Midbrain (tissue), 1 donor: ENCODE results near the gene KIAA1958.

Experiments
- DNase-seq: peaks from one replicate; lab custom pipeline; 2025; lab: John Stamatoyannopoulos, UW

The KIAA1958 gene

DNA sequence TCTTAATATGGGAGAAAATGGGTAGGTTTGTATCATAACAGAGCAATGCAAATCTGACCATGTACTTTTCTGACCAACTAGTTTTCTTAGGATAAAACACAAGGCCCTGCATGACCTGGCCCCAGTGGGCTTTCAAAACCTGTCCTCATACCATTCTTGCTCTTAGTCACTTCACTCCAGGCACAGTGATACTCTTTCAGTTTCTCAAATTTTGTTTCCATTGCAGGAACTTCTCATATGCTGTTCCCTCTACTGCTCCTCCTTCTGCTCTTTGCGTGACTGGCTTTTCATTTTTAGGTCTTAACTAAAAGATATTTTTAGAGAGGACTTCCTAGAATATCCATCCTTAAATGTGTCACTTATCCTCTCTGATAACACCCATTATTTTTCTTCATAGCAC is 118.9 kb downstream of the KIAA1958 start:
- DNase-seq: no peak

DNA sequence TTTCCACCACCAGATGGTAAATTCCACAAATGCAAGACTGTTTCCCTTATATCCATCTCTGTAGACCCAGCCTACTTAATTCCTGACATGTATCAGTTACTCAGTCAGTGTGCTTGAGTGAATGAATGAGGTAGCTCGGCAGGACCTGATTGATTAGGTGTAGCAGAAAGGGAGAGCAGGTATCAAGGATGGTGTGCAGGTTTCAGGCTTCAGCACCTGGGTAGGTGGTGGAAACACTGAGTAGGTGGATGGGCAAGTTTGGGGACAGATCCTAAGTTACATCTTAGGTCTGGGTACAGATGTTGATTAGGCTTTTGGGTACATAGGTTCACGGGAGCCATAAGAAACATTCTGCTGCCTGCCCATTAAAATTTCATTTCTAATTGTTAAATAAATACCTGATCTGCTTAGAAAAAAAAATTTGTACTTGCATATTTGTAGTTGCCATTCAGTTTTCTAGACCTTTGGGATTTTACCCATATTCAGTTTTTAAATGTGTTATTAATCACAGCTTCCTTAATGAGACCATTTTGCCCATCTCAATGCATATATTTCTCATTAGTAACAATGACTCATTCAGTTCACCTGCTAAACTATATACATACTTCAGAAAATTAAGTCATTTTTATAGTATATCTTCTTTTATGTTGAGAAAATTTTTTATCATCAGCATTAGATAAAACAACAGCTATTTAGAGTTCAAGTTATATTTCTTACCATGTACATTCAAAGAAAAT is 119.5 kb downstream of the KIAA1958 start:
- no peak for DNase-seq

DNA sequence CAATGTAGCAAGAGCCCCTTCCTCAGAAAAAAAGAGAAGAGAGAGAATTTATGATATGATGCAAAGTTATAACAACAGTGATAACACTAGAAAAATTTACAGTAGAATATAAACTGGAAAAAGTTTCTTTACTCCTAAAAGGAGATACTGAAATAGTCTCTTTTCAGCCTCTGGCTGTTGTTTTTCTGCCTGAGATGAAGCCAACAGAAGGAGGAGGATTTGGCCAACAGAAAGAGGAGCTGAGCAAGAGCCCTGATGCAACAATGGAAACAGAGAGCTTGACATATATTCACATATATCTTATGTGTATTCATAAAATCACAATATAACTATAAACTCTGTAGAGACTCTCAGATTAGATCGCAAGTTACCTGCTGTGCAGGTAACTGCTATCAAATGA is 122.2 kb downstream of the KIAA1958 start:
- DNase-seq: no peak

DNA sequence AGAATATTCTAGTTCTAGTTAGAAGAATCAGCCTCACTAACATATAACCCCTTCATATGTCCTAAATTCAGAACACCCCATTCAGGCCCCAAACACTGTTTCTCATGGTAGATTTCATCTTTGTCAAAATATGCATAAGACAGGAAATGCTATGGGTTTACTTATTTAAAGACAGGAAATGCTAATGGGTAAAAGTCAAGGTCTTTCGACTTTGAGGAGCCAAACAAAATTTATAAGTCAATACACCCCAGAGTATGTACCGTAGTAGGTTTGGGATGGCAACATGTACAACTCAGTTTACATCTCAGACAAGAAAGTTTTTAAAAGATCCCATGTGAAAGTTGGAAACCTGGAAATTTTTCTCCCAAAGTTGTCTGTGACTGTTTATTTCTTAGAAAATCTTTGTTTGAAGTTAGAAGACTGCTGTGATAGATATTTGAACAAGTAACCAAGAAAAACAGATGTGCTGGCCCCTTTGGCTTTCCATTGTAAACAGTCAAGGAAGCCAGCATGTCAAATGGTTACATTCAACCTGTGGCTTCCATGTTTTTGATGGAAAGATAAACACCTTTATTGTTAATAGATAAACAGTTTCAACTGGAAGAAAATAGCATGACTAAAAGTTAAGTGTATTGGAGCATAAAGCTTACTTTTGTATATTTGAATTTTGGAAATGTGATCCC is 129.1 kb downstream of the KIAA1958 start:
- no peak for DNase-seq

DNA sequence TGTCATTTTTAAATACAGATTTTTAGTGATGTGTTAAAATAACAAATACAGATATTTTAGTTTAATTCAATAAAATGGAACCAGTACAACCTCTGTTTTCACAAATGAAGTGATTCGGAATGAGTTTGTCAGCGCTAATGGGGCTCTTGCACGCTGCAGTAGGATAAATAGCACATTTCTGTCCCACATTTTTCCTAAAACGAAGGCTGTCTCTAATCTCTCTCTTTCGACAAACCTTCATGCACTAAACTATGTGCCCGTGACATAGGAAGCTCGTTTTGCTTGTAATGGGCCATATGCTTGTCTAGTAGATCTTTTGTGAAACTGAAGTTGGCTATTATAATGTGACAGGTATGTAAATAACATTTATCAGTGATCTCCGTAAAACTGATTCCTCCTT is 130.7 kb downstream of the KIAA1958 start:
- DNase-seq: no peak

DNA sequence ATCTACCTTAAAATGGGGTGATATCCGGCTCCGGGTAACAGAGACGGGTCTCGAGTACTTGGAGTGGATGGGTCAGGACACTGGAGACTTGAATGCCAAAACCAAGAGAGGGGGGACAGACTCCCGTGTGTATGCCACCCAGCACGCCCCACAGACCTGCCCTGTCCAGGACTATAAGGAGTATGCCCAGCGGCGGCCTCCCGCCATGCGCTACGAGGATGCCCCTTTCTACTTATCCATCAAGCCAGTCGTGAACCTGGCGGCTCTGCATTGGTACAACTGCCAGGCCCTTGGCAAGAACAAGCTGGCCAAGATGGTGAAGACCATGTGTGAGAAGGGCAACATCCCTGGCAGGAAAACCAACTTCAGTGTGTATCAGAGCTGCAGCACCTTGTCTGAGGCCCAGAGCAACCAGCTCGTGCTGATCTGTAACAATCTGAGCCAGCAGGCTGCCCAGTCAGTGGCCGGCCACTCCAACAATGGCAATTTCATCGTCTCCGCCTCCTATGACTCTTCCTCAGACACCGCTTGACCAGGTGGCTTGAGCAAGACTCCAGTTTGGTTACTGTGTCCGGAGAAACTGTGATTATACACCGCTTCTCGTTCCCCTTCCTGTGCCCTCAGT is 131.9 kb downstream of the KIAA1958 start:
- DNase-seq: no peak

DNA sequence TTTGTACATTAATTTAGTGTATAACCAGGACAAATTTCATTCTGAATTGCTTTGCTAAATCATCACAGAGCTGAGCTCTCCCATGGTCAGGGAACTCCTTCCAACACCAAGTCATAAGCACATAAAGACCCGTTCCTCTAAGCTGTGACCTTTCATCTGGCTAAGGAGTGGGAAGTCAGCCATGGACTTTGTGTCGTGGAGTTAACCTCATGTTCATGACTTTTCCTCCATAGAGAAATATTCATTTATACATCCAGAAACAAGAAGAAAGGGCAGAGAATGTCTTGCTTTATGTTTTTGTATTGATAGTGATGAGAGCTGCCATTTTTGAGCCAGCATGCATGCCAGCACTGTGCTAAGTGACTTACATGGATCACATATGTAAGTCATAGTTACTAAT is 133.8 kb downstream of the KIAA1958 start:
- DNase-seq: no peak

DNA sequence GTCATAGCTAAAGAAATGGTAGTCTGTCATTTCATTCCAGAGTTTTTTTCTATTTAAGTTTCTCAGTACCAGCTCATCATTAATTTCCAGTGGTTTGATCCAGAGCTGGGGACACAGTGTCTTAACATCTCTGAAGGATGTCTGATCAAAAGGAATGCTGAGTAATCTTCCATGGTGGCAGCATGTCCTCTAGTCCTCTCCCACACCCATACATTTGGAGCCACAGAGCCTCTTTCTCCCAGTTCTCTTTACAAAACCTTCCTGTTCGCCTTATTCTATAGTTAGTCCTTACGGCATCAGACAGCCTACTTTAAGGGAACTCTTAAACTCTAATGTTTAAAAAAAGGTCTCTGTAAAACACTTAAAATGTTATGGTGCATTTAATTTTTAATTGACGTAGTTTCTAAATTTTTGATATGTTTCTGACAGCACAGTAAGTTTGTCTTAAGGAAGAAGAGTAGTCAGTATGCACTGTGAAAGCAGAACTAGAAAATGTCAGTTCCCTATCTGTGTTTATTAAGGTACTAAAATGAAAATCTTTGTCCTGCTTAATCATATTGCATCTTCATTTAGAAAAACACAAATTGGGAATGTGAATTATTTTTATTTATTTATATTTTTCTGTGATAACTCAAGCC is 134.5 kb downstream of the KIAA1958 start:
- DNase-seq: no peak

DNA sequence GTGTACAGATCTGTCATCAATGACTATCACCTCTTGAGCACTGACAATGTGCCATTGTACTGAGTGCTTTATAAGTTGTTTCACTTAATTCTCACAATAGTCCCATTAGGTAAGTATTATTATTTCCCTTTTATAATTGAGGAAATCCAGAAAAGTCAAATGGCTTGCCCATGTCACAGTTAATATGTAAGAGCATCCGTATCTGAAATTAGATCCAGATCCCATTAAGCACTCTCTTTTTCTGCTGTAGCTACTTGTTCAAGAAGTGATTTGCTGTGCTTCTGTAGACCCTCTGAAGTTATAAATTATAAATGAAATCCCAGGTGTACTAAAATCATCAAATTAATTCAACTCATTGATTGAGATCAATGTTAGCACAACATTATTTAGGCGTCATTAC is 136.6 kb downstream of the KIAA1958 start:
- DNase-seq: no peak

DNA sequence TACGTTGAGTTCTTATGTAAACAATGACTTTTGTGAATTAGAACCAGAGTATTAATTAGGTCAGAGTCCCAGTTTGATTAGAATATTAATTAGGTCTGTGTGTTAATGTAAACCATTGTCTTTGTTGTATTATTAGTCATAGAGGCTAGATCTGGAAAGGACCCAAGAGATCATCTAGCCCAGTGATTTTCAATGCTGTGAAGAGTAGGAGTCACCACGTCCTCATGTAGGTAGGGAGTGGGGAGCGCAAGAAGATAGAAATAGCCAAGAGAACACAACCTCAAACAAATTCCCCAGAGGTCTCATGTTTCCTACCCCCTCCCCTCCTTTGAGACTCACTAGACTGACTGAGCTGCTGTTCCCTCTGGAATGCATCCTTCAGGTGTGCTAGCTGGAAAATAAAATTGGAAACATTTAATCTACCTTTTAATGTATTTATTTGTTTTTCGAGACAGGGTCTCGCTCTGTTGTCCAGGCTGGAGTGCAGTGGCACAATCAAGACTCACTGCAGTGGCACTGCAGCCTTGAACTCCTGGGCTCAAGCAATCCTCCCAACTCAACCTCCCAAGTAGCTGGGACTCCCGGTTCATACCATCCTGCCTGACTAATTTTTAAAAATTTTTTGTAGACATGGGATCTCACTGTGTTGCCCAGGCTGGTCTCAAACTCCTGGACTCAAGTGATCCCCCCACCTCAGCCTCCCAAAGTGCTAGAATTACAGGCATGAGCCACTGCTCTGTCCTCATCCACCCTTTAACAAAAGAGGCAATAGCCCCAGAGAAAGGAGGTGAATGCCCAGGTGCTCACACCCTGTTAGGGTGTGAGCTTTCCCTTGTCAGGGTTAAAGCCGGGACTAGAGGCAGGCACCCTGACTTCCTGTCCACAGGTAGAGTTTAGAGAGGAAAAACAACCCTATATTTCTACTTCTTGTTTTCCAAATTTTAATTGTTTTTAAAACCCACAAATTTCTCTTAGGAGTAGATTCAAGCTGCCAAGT is 138.4 kb downstream of the KIAA1958 start:
- no peak for DNase-seq

DNA sequence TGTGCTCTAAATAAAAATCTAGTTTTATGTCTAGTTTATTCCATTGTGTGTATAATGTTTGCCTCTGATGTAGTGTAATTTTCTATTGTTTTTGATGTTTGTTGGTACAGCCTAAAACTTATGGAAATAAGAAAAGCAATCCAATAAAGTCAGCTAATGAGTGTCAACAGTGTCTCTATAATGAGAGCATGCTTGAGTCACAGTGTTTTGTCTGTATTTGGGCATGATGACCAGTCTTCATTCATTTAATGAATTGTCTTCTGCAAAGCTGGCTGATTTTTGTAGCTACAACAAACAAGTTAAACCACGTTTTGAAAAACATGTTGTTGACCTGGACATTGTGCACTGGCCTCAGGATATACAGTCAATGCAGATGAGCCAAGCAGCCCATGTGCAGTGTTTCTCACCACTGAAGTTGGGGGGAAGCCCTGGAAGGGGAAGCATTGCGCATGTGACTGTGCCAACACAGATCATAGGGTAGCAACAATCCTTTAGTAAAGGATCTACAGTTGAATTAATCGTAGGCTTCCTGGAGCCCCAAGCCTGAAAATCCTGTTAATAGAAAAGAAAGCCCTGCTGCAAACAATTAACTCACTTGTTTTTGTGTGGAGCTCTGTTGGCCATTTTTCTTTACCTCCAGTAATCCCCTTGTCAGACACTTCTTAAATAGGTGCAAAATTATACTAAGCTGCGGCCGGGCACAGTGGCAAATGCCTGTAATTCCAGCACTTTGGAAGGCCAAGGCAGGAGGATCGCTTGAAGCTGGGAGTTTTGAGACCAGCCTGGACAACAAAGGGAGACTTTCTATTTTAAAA is 143.3 kb downstream of the KIAA1958 start:
- DNase-seq: no peak

DNA sequence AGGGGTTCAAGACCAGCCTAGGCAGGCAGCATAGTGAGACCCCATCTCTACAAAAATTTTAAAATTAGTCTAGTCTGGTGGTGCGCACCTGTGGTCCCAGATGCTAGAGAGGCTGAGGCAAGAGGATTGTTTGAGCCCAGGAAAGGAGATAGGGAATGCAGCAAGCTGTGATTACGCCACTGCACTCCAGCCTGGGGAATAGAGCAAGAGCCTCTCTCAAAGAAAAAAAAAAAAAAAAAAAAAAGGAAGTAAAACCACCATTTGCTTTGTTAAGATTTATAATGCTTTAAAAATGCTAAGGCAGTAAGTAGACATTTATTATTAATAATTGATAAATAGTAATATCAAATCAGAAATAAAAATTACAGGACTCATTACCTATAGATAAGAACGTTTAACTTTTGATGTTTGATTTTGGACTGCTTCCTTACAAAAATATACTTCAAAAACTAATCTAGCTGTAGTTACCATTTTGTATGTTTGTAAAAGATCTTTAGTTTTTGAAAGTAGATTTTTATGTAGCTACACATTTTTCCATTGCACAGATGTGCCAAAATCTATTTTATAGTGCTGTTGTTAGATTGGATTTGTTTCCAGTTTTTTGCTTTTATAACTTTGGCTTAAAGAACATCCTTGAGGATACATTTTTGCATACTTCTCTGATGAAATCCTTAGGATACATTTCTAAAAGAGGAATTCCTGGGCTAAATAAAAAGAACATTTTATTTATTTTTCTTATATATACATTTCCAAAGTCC is 144.9 kb downstream of the KIAA1958 start:
- DNase-seq: no peak

DNA sequence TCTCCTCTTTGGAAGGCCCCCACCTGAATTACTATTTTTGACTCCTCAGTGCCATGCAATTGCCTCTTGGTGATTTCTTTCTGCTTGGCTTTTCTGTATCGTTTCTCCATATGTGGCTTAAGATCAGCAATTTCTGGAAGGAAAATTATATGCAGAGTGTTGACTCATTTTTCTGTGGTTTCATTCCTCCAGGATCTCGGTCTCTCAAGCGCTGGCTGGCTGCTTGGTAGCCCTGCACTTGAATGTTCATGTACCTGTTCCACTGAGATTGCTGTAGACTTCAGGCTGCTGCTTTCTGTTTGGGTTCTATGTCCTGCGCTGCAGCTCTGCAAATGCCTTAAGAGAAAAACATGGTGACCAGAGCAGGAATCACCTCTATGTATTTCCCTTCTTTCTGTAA is 153.7 kb downstream of the KIAA1958 start:
- DNase-seq: no peak

DNA sequence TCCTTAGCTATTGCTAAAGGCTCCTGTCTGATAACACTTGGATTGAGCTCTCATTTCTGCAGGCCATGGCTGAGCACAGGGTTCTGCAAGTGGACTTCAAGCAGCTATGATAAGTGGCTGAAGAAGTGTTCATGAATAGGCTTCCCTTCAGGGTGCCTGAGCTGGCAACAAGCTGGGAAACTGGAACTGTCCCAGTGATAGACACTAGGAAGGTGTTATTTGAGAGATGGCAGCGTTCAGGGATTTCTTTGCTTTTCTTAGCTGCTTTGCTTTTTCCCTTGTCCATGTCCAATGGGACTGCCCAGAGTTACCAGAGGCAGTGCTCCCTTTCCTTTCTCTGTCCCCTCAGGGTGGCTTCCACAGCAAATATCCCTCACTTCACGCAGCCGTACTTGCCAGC is 155.5 kb downstream of the KIAA1958 start:
- no peak for DNase-seq

DNA sequence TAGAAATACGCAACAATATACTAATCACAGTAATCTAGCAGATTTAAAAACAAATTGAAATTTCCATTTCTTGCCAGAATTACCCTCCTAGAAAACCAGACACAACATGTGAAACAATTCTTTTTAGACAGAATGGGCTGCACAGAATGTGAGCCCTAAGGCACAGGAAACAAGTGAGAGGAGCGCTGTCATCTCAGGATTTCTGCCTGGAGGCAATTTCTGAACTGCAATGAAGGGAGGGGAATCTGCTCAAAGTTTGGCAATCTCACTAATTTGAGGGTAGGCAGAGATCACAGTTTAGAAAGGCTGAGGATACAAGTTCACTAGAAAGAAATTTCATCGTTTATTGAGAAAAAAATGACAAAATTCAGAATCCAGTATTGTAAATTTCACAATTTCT is 161.0 kb downstream of the KIAA1958 start:
- no peak for DNase-seq

DNA sequence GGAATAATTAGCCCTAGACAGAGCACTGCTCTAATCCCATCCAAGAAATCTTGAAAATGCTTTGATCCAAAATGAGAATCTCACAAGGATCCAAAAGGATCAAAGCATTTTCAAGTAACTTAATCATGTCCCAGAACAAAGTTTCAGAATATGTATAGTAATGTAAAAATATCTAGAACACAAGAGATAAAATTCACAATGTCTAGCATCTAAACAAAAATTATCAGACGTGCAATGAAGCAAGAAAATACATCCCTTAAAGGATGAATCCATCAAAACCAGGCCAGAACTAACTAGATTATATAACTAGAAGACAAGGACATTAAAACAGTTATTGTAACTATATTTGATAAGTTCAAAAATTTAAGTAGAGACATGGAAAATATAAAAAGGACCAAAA is 162.0 kb downstream of the KIAA1958 start:
- no peak for DNase-seq

DNA sequence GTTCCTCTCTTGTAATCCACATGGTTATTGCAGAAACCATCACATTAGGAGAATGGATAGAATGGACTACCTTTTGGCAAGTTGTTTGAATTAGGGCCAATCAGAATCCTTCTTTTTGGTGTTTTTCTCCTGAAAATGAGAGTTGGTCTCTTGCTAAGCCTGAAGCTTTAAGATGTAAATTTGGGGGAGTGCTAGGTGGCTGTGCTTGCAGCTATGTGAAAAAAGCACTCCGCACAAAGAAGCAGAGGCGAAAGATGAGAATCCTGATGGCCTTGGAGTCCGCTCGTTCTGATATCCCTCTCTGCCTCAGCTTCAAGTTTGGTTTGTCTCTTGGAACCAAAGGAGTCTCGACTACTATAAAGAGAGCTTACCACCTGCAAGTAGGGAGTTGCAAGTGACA is 167.7 kb downstream of the KIAA1958 start:
- DNase-seq: no peak

DNA sequence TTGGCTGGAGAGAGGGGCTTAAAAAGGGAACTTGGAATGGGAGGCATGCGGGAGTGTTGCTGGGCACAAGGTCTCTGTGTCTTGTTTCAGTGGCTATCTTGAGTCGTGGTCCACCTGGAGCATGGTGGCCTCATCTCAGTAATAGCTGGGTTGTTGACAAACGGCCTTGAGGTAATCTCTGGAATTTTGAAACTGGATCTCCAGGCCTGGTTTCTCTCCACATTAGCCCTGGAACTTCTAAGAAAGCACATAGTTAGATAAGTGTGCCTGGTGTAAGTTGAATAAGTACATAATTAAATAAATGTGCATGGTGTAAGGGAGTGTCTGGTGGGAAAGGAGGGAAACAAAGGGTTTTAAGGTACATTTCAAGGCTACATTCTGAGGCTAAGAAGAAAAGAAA is 169.0 kb downstream of the KIAA1958 start:
- DNase-seq: no peak

DNA sequence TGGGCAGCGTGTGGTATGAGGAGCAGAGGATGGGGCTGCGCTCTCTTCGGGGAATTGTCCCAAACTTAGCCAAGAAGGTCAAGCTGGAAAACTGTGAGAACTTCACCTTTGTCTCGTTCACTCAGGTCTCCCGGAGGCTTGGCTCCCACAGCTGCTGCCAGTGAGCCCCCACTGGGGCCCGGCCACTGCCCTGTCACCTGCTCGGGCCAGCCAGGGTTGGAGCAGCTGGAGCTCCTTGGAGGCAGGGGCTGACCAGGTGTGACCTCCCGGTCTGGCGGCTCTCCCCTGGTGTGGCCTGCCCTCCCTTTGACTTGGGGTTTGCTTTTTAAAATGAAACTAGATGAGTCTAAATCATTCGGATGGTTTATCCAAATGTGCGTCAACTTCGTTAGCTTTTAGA is 173.3 kb downstream of the KIAA1958 start:
- DNase-seq: no peak

DNA sequence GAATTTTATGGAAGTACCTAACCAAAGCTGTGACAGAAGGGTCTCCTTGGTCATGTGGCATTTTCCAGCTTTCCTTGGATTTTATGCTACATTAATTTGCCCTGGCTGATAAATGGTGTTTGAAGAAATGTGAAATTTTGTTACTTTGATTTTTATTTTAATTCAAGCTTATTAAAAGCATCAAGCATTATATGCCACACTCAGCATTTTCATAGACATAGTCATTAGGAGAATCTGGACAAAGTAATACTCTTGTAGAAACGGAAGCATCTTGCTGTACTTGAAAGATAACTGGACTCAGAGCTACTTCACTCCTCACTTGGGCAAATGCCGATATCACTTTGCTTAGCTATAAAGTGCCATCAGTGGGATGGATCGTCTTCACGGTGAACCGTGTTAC is 177.1 kb downstream of the KIAA1958 start:
- no peak for DNase-seq
